Upper lobe of left lung (tissue), 6 donors: ENCODE measurements around the gene CHRNA10. TPM values are rescaled to one million over a fixed set of nuclear protein-coding genes. Genes with fewer than 3 reads are reported as not detected.
A peak's percentile ranks its signal among the peaks of the same experiment; 100 is the strongest.
"Not testable (repeated sequence)": the region's sequence is repeated elsewhere in the genome, so short reads cannot be mapped to it uniquely, and the experiment has no call there.

Experiments used
- ATAC-seq, 2 donors: fragments of 200-7000 bp; cut with Tn5 transposase; one replicate each; pipeline ENCODE4 v1.9.1; 2022; ENCODE audit warnings: mild to moderate bottlenecking in 2 of 2, moderate library complexity in 2 of 2; ENCODE audit not compliant: low FRiP score in 2 of 2
- DNase-seq, 2 donors: peaks; one replicate each; pipeline ENCODE4 v3.0.0-alpha.2; 2019 to 2020
- H3K27ac ChIP-seq, 4 donors: fragments of 200-600 bp; sonication (generic); one replicate each; pipeline ENCODE4 v1.5.1; 2016 to 2019
- H3K27me3 ChIP-seq, 4 donors: fragments of 200-600 bp; sonication (generic); one replicate each; pipeline ENCODE4 v1.5.1; 2017 to 2019
- H3K36me3 ChIP-seq, 4 donors: fragments of 200-600 bp; sonication (generic); one replicate each; pipeline ENCODE4 v1.5.1; 2016 to 2019
- H3K4me1 ChIP-seq, 4 donors: fragments of 200-600 bp; sonication (generic); one replicate each; pipeline ENCODE4 v1.5.1; 2018 to 2019
- H3K4me3 ChIP-seq, 4 donors: fragments of 200-600 bp; sonication (generic); one replicate each; pipeline ENCODE4 v1.5.1; 2017 to 2019; ENCODE audit warnings: mild to moderate bottlenecking in 2 of 4, moderate library complexity in 1 of 4
- H3K9me3 ChIP-seq, 4 donors: fragments of 200-600 bp; sonication (generic); one replicate each; pipeline ENCODE4 v1.5.1; 2018 to 2019
- EP300 ChIP-seq, 4 donors: sonication (generic); formaldehyde crosslinking; IDR thresholded peaks; one replicate each; pipeline ENCODE4 v1.5.1; 2017; ENCODE audit warnings: antibody characterized with exemption in 4 of 4, control low read depth in 2 of 4
- POLR2A ChIP-seq, 4 donors: fragments of 450-650 bp; IDR thresholded peaks; one replicate each; pipeline ENCODE4 v1.5.1; 2016 to 2017; ENCODE audit warnings: antibody characterized with exemption in 4 of 4, mild to moderate bottlenecking in 2 of 4
- POLR2AphosphoS5 ChIP-seq, 2 donors: sonication (generic); formaldehyde crosslinking; IDR thresholded peaks; one replicate each; pipeline ENCODE4 v1.5.1; 2017; ENCODE audit warnings: antibody characterized with exemption in 2 of 2
- WGBS, 2 donors: methylation state at CpG; one replicate each; pipeline ENCODE4 v1.1.5; 2017 to 2018; 5-methylcytosine and 5-hydroxymethylcytosine counted together
- total RNA-seq, 6 donors: library from RNA; depleted of rRNA in 4 of 6; stranded (reverse); fragments of >200 nt in 4 of 6; gene quantifications; one replicate each; pipeline versions ENCODE4 v1.1.0 to v1.2.1, GENCODE V29; 2016 to 2021
- TF ChIP-seq, protein P1 (sequence below), 6 experiments: fragments of 450-650 bp in 4 of 6; fragments of 200-600 bp in 2 of 6; sonication (generic) in 2 of 6; IDR thresholded peaks; one replicate each; pipeline ENCODE4 v1.5.1; 2016 to 2019; ENCODE audit warnings: antibody characterized with exemption in 6 of 6
- donor health status: DM: no; HTN: no; CAD: no; lungs with moderate emphysema.
- donor health status: DM: no; HTN: yes; CAD: no; lungs with severe emphysema.

CHRNA10 gene
- total RNA-seq, 6 donors from 2014 or later, result 0.89 to 6.3 (median 2.3) TPM; not detected in 1

- Histone ChIP-seq H3K27ac (no peak overlapping the region), H3K36me3 (no peaks in the 10 kb centered on the region), H3K4me3 (no peak overlapping the region), H3K4me1 (no peaks in the 10 kb centered on the region), H3K9me3 (no peaks in the 10 kb centered on the region), H3K27me3 (no peaks in the 10 kb centered on the region)
- TF ChIP-seq EP300 (IDR thresholded peaks at IDR 0.05), result no peak
- no peak for TF ChIP-seq POLR2A (IDR thresholded peaks at IDR 0.05)
- TF ChIP-seq POLR2AphosphoS5 (IDR thresholded peaks at IDR 0.05), result no peak
- TF ChIP-seq, protein P1, sequence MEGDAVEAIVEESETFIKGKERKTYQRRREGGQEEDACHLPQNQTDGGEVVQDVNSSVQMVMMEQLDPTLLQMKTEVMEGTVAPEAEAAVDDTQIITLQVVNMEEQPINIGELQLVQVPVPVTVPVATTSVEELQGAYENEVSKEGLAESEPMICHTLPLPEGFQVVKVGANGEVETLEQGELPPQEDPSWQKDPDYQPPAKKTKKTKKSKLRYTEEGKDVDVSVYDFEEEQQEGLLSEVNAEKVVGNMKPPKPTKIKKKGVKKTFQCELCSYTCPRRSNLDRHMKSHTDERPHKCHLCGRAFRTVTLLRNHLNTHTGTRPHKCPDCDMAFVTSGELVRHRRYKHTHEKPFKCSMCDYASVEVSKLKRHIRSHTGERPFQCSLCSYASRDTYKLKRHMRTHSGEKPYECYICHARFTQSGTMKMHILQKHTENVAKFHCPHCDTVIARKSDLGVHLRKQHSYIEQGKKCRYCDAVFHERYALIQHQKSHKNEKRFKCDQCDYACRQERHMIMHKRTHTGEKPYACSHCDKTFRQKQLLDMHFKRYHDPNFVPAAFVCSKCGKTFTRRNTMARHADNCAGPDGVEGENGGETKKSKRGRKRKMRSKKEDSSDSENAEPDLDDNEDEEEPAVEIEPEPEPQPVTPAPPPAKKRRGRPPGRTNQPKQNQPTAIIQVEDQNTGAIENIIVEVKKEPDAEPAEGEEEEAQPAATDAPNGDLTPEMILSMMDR (IDR thresholded peaks at IDR 0.05), result no peak
- DNase-seq, result no peak
- 90 to 98% methylated on average over 3 of the region's 3 CpGs for WGBS, 2 donors
- ATAC-seq, result no peak
These were observed 15.6 kb downstream of the CHRNA10 start for GRCh38 chr11:3655547-3655946.

GRCh38 chr11:3652514-3652913 lies 18.7 kb downstream of the CHRNA10 start:
- not testable (repeated sequence) for H3K36me3 ChIP-seq, ATAC-seq, H3K4me1 ChIP-seq, DNase-seq, H3K27ac ChIP-seq, H3K27me3 ChIP-seq, H3K4me3 ChIP-seq, H3K9me3 ChIP-seq
- WGBS, 2 donors, result 88 to 89% methylated on average over 3 of the region's 3 CpGs

- H3K9me3 ChIP-seq, H3K27ac ChIP-seq, H3K36me3 ChIP-seq, DNase-seq, ATAC-seq, H3K27me3 ChIP-seq, H3K4me3 ChIP-seq, H3K4me1 ChIP-seq: not testable (repeated sequence)
- WGBS, 2 donors, result 46 to 60% methylated on average over 9 of the region's 9 CpGs
These were observed 21.8 kb downstream of the CHRNA10 start for GRCh38 chr11:3649374-3649773.

- H3K36me3 ChIP-seq, H3K4me3 ChIP-seq, H3K4me1 ChIP-seq, DNase-seq, H3K27ac ChIP-seq, H3K9me3 ChIP-seq, H3K27me3 ChIP-seq, ATAC-seq: not testable (repeated sequence)
- WGBS, 2 donors, result 78 to 81% methylated on average over 13 of the region's 13 CpGs
These were observed 22.3 kb downstream of the CHRNA10 start for GRCh38 chr11:3648843-3649242.

DNA sequence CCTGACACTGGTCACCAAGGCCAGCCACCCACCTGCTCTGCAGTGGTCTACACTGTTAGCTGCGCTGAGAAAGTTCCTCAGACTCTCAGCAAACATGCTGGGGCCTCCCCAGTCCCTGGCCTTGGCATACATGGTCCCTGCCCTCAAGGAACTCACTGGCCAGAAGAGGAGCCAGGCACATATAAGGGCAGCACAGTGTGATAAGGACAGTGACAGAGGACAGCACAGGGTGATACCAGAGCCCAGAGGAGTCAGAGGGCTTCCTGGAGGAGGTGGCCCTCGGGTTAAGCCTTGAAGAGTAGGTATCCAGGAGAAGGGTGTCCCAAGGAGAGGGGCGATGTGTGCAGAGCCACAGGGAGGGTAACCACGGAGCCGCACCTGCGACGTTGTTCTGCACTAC lies 25.6 kb downstream of the CHRNA10 start:
- Histone ChIP-seq H3K4me1 (peaks cover 12 to 21% (median 18%) of the 10 kb centered on the region in 4 donors), H3K4me3 (peak overlapping the region in 2 of 4 donors; percentile 8 to 22), H3K36me3 (no peaks in the 10 kb centered on the region), H3K27ac (peak overlapping the region in 1 of 4 donors; percentile 43), H3K9me3 (no peaks in the 10 kb centered on the region), H3K27me3 (no peaks in the 10 kb centered on the region)
- DNase-seq, result no peak
- TF ChIP-seq, protein P1 (IDR thresholded peaks at IDR 0.05), result no peak
- TF ChIP-seq EP300 (IDR thresholded peaks at IDR 0.05) (no peak), POLR2AphosphoS5 (IDR thresholded peaks at IDR 0.05) (no peak)
- WGBS, 2 donors, result 72 to 80% methylated on average over 6 to 7 of the region's 7 CpGs
- ATAC-seq, result no peak

DNA sequence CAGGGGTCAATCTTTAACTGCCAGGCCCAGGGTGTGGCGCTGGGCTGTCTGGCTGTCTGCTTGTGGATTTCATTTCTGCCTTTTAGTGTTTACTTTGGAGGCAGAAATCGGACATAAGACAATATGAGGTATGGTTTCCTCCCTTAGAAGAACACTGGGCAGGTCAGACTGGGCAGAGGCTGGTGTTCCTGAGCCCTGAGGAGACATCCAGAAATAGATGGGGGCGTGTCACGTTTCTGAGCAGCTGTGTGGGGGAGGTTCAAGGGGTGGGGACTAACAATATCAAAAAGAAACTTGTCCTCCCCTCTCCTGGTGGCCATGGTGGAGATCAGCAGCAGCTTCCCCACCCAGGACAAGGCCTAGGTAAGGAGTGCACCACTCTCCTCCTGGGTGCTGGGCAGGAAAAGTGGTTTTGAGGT lies 26.4 kb downstream of the CHRNA10 start, which contains the start of gene ART1:
ART1 (plus strand) TSS at position 312 of the 419 bp plus-strand sequence. CDS start 14,086 bp downstream, outside the sequence.
- Histone ChIP-seq H3K4me1 (peaks cover 12 to 21% (median 18%) of the 10 kb centered on the region in 4 donors), H3K27ac (peak within 1 kb of the TSS; percentile 24 to 68 (median 48)), H3K27me3 (no peaks in the 10 kb centered on the region), H3K36me3 (no peaks in the 10 kb centered on the region), H3K4me3 (peak within 1 kb of the TSS in 2 of 4 donors; percentile 8 to 22), H3K9me3 (no peaks in the 10 kb centered on the region)
- TF ChIP-seq, protein P1 (IDR thresholded peaks at IDR 0.05), result peak in 1 of 6 experiments; percentile 22
- TF ChIP-seq EP300 (IDR thresholded peaks at IDR 0.05) (no peak), POLR2AphosphoS5 (IDR thresholded peaks at IDR 0.05) (no peak)
- WGBS, 2 donors, result 57 to 69% methylated on average over 4 of the region's 4 CpGs
- ATAC-seq (no peak), DNase-seq (no peak)

- Histone ChIP-seq H3K4me1 (peaks cover 12 to 21% (median 18%) of the 10 kb centered on the region in 4 donors), H3K4me3 (peak overlapping the region in 3 of 4 donors; percentile 51 to 67 (median 65))
- WGBS, 2 donors, result 55 to 62% methylated on average over 11 of the region's 11 CpGs
- H3K27ac ChIP-seq, H3K27me3 ChIP-seq, ATAC-seq, DNase-seq, H3K36me3 ChIP-seq, H3K9me3 ChIP-seq: not testable (repeated sequence)
These were observed 28.1 kb downstream of the CHRNA10 start for GRCh38 chr11:3643102-3643546.
